Activated CD8-positive, alpha-beta memory T cell treated with anti-CD3 and anti-CD28 coated beads, Interleukin-2, amount 50 U/mL, for 1 hour (primary cell): ENCODE measurements around the gene CSNK1G3.
"Not testable (repeated sequence)": the region's sequence is repeated elsewhere in the genome, so short reads cannot be mapped to it uniquely, and the experiment has no call there.

Source experiments
- DNase-seq: peaks from one replicate; pipeline ENCODE4 v3.0.0-alpha.2; 2020; ENCODE audit errors: extremely low read depth

Gene CSNK1G3

DNA sequence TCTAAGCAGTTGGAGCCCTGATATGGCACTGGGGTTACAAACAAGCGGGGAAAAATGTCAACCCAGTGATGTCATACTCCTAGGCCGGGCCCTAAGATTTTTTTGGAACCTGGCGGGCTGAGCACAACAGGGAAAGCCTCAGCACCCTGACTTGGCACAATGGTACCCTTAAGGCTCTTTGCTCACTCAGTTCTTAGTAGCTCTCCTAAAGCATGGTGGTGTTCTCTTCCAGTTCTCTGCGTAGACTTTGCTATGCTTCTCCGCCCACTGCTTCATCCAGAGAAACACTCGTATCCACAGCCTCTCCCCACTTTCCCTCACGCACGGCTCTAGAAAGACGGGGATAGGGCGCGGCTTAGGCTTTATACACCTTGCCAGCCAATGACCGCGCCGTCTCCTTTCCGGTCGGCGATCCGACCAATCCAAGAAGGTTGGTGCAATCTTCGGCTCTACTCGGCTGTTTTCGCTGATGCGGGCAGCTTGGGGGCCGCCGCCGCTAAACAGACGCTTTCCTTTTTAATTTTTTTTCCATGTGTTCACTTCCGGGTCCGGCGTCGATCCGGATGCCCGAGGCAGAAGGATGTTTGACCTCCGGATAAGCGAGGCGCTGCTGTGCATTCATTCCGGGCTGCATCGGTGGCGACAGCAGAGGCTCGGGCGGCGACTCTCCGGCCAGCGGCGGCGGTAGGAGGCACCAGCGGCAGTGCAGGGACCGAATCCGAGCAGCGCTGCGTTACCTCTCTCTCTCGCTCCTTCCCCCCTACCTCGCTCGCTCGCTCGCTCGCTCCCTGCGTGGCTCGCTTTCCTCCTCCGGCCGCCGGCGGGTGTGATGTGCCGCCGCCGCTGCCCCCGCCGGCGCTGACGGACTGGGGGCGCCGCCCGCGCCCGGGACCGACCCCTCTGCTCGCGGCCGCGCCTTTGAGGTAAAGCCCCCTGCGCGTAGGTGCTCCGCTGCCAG lies at the start of gene CSNK1G3:
Gene CSNK1G3 (plus strand): TSS at position 530 of the 958 bp plus-strand sequence. CDS start 33,487 bp downstream, outside the sequence.
- peak; percentile 82 for DNase-seq

DNA sequence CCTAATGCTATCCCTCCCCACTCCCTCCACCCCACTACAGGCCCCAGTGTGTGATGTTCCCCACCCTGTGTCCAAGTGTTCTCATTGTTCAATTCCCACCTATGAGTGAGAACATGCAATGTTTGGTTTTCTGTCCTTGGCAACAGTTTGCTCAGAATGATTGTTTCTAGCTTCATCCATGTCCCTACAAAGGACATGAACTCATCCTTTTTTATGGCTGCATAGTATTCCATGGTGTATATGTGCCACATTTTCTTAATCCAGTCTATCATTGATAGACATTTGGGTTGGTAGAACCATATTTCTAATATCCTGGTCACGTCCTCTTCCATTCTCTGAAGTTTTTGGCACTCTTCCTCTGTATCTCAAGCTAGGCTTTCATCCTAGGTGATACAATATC lies 45.1 kb upstream of the CSNK1G3 start:
- DNase-seq: not testable (repeated sequence)

DNA sequence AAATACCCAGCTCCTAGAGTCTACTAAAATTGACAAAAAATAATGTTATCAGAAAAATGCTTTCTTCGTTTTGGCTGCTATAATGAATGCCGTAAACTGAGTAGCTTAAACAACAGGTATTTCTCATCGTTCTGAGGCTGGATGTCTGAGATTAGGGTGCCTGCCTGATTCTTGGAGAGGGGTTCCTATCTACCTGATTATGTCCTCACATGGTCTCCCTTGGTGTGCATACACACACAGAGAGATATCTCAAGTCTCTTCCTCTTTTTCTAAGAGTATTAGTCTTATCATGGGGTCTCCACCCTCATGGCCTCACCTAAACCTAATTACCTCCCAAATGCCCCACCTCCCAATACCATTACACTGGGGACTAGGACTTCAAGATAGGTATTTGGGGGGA lies 40.6 kb upstream of the CSNK1G3 start:
- DNase-seq: no peak

DNA sequence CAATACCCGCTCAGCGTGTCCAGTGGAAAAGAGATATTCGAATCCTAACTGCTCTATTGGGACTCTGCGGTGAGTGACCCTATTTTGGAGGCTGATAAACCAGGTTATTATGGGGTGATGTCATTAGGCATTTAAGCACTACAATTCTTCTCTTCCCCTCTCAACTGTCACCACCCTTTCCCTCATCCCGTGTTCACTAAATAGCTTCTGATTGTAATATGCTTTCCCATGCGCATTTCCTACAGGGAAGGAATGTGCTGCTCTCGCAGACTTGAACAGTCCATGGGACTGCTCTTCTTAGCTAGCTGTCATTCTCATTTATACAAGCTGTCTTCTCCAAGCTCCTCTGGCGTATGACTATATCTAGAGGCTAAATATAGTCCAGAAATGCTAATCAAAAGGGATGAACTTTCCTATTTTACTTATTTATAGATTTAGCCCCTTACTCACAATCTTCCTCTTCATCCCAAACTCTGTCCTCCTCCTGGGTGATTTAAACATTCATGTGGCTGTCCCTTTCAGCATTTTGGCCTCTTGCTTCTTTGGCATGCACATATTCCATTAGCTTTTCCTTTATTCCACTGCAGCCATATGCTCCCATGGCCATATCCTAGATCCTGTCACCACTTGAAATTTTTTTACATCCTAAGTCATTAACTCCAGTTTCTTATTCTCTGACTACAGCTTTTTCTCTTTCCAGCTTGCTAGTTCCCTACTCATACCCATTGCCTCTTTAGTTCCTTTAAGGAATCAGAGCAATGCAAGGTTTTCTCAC lies 39.6 kb upstream of the CSNK1G3 start:
- no peak for DNase-seq

DNA sequence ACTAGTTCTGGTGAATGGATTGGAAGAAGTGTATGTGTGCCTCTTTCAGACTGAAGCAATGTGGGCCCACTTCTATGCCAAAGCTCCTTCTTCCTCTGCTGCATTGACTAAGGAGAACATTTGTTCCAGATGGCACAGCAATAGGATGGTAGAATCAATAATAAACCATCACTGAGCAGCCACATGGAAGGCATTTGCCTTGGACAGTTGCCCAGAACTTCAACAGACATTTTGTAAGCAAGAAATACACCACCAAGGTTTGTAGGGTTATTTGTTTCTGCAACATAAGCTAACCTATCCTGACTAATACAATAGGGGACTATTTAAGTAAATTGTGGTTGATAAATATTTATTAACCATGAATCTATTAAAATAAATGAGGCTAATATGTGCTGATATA lies 37.7 kb upstream of the CSNK1G3 start:
- DNase-seq: no peak

DNA sequence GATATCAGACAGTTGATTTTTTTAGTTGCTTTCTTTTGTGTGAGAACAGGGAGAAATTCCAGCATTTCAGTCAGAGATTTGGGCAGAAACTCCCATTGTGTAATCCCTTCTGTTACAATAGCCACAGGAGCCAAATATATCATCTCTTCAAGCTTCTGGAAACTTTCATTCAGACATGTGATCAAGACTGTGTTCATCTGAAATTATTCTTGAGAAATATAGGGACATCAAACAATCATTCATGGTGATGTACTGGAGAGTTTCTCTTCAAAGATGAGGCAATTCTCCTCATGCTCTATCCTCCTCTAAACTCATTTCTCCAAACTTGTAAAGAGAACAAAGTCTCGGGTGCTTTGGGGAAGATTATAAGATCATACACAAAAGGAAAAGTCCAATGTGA lies 35.2 kb upstream of the CSNK1G3 start:
- no peak for DNase-seq

DNA sequence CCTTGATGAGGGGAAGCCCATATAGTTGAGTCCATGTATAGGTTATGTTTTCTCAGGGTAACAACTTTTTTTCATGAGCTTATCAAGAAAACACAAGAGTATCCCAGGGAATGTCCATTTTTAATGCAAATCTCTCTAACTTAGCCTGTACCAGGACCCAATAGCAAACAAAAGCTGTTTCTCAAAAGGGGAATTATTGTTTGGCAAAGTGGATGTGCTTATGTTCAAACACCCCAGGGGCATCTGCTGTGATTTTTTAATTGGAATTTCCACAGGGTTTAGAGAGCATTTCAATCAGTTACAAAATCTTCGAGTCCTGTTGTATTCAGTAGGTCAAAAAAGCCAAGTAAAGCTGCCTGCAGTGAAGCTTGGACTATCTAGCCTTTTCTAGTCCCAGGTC lies 33.4 kb upstream of the CSNK1G3 start:
- DNase-seq: no peak

DNA sequence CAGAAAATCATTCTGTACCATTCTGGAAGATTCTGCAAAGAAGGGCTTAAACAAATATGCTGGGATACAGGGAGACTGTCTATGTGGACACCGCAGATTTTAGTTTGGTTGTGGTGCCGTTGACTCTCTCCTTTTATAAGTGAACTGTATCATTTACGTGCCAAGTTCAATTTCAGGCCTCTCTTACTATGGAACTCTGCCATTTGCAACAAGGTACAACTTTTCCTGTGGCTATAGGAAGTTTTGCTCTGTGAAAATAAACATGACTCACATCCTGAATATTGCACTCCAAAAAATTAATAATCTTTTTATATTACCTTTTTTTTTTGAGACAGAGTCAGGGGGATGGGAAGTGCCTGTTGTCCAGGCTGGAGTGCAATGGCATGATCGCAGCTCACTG lies 29.7 kb upstream of the CSNK1G3 start:
- DNase-seq: no peak

DNA sequence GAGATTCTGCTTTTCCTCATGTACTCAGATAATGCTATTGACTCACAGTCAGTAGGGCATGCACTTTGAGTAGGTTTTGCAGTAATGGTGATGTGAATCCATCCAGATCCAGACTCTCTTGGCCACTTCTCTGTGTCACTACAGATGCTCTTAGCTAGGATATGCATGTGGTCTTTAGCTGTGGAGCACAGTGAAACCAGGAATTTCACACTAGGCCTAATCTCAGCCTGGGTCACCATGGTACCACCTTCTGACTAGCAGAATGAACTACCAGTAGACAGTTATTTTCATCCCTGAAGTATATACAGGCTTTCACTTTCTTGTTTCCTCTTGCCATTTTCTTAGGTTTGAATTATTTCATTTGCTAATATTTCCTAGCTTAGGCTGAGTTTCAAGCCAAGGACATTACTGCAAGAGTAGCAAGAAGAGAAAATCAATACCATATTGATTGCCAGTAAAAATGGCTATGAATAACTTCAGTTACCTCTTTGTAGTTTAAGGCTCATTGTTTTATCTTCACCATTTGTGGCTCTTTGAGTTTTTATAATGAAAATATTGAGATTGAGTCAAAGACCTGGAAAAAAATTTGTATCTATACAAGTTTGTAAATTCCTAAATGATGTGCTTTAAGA lies 28.4 kb upstream of the CSNK1G3 start:
- DNase-seq: no peak

DNA sequence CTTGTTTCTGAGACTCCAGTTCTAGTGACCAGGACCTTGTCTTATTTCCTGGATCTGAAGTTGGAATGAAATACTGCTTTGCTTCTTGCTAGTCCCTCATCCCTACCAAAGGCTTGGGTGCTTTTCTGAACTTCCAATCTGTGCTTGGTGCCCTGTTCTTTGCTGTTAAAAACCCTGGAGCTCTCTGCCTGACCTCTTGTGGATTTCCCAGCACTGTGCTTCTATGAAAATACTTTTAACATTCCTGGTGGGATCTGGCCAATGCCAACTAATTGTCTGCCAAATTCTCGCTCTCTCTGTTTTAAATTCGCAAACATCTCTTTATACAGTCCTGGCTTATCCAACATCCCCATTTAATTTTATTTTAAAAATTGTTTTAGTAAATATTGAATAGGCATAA lies 26.7 kb upstream of the CSNK1G3 start:
- no peak for DNase-seq

DNA sequence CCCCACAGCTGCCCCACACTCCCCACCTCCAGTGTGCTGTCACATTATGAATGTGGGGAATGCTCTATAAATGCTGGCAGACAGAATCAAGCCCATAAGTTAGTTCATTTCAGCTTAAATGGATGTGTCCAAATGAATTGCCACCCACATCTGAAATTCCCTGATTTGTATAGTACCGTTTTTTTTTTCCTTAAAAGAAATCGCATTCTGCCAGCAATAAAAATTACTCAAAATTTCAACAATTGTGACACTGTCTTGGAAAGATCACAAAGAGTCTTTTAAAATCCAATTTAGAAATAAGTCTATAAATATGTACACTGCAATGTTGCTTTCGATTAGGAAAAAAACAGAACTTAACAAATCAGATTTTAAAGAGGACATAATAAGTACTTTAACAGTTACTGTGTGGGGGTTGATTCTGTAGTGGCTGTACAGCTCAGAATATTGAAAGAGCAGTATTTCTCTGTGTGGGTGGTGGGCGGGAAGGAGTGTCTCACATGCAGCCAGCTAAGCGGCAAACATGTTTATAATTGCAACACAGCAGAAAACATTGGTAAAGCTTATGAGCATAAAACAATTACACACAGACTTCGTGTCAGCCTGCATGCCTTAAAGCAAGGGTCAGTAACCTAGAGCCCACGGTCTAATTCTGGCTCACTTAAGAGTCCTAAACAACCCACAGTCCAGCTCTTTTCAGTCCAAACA lies 24.9 kb upstream of the CSNK1G3 start:
- DNase-seq: no peak

DNA sequence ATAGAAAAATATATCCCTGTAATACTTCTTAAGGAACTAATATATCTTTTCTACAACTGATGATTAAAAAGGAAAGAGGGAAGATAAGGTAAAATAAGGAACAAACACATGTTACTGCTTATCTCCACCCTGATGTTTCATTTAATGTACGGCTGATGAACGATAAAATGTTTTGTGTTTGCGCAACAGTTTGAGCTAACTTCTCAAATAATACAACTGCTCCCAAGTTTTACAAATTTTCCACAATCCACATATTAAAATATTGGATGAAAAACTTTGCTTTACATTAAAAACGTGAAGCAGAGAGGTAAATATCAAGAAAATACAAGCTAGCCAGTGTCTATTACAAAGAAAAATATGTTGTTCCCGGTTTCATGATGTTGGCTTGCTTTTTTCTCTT lies 21.0 kb upstream of the CSNK1G3 start:
- no peak for DNase-seq

DNA sequence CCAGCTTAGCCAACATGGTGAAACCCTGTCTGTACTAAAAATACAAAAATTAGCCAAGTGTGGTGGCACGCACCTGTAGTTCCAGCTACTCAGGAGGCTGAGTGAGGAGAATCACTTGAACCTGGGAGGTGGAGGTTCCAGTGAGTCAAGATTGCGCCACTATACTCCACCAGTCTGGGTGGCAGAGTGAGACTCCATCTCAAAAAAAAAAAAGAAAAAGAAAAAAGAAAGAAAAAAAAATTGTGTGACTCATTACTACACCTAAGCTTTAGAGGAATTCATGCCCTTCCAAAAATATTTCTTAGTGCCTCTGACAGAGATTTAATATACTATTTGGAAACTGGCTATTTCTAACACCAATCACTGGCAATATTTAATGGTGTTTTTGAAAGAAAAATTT lies 16.8 kb upstream of the CSNK1G3 start:
- DNase-seq: not testable (repeated sequence)

DNA sequence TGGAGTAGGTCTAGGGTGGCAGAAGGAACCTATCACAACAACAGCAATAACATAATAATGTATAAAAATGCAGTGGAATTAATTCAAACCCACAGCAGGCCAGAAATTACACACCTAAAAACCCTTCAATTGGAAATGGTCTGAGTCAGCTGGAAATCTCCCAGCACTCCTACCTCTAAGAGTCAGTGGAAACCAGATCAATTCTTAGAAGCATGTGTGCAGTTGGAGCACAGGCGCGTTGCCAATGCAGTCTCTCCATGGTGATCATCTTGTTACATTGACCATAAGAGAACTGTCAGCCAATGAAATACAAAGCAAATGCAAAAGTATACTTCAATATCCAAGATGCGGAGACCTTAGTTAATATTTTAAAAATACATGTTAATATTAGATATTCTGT lies 15.1 kb upstream of the CSNK1G3 start:
- DNase-seq: no peak

DNA sequence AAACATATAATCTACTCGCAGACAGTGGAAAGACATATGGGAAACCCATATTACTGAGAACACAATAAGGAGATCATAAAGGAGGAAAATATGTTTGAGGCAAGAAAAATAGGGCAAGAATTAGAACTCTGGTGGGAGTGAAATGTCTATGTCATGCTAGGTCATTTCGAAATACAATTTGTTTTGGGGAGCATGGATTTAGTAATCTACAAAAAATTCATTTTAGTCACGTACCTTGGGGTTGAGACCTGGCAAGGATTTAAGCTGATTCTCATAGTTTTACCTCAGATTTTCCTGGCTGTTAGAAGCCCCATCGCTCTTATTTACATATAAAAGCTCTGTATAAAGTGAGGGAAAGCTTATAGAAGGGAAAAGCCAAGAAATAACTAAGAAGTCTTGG lies 11.5 kb upstream of the CSNK1G3 start:
- no peak for DNase-seq

DNA sequence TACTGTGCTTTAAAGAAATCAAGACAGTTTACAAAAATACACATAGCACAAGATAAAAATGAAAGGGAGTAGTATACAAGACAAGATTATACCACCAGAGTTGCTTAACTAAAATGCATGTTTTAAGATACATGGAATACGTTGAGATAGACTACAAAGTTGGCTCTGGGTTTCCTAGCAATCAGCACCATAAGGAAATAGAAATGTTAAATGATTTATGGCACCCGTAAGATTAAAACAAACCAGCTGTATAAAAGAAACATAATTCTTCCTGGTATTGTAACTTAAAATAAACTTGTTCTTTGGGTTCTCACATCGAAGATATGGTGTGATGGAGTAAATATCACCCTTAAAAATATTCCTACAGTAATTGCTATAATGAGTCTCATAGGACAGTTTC lies 9.9 kb upstream of the CSNK1G3 start:
- DNase-seq: no peak

DNA sequence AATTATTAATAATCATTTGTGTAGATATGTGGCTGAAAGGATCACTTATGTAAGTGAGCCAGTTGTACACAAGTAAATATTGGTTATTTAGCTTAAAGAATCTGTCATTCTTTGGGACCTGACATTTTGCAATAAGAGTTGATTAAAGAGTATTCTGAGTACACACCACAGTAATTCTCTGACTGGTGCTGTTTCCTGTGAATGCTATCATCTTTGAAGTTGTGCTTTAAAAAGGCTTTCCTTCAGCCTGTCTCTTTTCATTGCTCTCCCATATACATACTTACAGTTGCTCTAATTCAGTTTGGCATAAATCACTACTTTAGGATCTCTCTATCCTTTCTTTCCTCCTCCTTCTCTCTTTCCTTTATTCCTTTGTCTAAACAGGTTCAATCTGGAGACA lies 8.7 kb upstream of the CSNK1G3 start:
- no peak for DNase-seq

DNA sequence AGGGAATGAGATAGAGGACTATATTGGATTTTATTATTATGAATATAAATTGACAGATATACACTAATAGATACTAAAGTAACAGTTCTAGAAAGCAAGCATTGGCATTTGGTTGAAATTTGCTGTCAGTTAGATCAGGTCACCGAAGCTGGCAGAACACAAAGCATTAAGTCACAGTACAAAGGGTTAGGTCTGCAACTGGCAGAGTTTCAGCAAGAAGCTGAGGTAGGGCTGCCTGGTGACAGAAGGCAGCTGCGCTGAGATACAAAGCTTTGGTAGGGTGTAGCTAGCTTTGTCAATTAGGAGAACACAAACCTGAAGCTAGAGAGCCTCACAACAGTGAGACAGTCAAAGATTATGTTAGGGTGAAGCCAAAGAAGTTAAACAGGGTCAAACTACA lies 6.3 kb upstream of the CSNK1G3 start:
- DNase-seq: no peak

DNA sequence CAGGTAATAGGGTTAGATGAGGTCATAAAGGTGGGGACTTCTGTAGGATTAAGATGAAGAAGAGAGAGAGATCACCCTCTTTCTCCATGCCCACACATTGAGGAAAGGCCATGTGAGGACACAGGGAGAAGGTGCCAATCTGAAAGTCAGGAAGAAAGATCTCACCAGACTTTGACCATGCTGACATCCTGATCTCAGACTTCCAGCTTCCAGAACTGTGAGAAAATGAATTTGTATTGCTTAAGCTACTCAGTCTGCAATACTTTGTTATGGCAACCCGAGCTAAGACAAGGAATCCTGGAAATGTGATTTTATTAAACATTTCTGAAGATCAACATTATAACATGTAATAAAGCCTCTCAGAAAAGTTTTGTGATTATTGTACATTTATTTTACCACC lies 3.5 kb upstream of the CSNK1G3 start:
- no peak for DNase-seq

DNA sequence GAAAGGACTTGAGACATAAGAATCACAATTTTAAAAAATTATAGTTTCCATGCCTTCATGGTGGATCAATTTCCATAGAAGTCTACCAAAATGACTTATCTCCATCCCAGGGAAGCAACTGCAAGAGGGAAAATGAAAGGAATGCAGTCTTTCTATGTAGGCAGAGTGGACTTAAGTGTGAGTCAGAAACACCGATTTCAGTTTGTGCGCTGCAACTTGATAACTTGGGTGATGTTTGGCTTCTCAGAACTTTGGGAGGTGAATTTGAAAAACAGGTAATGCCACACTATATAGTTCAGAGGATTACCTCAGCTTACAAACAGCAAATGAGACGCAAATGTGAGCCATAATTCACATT lies 708 bp upstream of the CSNK1G3 start:
- DNase-seq: no peak

DNA sequence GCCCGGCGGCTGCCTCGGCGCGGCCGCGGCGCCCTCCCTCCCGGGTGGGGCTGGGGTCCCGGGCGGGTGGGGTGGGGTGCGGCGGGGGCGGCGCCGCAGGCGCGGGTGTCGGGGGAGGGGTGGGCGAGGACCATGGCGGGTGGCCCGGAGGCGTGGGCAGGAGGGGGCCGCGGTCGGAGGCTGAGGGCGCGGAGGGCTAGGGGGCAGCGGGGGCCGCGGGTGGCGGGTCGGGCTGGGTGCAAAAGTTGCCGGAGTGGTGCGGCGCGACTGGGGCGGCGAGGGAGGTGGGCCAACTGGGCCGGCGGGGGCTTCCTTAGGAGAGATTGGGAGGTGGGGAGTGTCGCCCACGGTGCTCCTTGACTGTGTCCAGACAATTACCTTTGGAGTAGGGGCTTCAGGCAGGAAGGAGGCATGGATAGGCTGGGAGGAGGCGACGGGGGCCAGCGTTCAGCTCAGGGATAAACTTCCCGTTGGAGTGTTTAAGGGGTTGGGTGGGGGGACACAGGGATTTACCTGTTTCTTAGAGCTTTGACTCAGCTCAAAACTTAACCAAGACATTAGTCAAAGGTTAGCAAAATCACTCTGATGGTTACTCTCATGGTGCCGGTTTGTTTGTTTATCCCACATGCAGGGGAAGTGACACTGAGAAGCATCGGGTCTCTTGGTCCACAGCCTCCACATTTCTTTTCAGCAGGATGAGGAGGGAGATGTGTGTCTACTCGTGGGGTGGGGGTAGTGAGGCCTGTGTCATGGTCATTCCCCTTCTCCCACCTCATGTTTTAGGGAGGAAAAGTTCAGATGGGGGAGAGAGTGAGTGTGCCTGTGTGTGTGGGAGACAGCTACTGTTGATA lies 859 bp downstream of the CSNK1G3 start:
- DNase-seq: no peak
